ENCODE results near the gene HCN1.

HCN1 gene

DNA sequence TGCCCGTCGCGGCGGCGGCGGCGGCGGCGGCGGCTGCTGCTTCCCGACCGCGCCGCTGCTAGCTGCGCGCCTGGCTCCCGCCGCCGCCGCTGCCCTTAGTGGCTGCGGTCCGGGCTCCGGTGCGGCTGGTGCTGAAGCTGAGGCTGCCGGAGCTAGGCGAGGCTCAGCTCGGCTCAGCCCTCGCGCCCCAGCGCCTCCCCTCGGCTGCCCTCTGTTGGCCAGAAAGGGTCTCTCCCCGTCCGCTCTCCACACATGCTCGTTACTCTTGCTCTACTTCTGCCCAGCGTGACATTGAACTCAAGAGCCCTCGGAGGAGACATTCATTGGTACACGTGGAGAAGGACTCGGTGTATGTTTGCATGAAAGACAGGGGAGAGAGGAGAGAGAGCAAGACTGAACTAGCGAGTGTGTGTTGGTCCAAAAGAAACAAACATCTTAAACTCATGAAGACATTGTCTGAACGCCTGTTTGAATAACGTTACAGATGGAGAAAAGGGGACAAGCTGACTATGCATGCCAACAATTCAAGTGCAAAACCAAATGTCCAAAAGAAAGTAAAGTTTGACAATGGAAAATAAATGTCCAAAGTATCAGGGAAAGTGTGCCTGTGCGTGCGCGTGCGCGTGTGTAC lies at the start of gene HCN1:
HCN1 (minus strand) TSS at position 175 of the 631 bp plus-strand sequence.
- peak; percentile 47 for DNase-seq

DNA sequence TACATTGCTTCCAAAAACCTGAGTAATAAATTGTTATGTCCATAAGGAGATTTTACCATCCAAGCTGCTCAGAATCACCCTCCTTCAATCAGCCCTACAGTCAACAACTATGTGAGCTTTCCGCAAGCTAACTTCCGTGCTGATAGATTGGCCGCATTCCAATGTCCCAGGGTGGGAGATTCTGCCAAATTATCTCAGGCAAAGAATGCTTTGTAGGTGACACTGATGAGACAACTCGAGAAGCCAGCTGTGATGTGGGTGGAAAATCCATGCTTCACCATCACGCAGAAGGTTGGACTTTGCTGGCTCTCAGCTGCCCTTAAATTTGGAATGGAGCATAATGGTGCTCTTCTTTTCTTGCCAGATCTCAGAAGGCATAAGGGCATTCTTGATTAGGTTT lies 44.9 kb upstream of the HCN1 start:
- no peak for DNase-seq

DNA sequence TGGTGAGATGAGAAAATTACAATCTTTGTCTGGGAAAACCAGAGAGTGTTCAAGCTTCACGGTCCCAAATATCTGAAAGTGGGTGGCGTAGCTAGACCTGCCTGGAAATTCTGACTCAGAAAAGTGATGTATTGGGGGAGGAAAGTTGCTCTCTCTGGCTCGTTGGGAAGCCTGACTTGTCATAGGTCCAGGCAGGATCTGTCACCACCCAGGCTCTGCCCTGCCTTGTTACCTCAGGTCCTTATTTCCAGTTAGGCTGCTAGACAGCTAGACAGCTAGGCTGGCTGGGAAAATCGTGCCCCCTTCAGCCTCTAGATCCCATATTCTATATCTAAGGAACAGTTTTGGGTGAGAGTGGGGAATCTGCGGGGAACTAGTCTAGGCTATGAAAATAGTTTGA lies 41.0 kb upstream of the HCN1 start:
- DNase-seq, result no peak

DNA sequence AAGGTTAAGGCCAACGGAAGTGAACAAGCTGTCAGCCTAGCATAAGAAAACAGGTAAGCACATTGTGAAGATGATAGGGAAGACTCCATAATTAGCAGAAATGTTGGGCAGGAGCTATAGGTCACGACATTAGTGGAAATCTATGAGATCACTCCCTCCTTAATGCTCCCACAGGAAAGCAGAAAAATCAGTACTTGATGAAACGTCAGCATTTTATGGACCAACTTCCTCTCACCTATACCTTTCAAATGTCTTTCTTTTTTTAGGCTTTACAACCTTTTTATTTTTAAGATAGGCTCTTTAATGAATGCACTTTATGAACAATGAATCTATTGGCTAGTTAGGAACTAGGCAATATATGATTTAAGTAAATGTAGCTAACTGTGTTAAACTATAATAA lies 29.4 kb upstream of the HCN1 start:
- no peak for DNase-seq

DNA sequence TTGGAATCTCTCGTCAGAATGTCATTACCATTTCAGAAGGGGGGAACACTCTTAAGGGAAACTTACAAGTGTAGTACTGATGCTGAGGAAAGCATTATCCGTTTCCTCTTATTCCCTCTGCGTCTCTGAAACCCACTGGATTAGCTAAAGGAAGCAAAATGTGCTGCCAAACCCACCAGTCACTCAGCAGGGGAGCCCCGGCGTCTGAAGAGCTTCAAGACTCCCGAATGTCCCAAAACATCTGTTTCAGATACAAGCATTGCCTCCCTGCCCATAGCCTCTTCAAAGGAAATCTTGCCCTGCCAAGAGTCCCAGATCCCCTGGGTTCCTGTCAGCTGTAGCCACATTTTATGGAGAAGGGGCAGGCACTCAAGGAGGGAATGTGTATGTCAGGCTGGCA lies 1.0 kb upstream of the HCN1 start:
- no peak for DNase-seq

DNA sequence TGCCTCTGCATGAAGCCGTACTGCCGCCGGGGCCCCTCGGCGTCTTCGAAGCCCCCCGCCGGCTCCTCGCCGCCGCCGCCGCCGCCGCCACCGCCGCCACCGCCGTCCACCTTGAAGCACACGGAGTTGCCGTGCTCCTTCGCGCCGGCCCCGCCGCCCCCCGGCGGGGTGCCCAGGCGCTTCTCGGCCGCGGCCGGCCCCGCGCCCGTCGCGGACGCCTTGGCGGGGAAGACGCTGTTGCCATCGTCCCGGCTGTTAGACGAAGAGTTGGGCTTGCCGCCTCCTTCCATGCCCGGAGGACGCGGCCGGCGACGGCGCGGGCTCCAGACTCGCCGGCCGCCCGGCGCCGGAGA lies 400 bp downstream of the HCN1 start:
- no peak for DNase-seq

DNA sequence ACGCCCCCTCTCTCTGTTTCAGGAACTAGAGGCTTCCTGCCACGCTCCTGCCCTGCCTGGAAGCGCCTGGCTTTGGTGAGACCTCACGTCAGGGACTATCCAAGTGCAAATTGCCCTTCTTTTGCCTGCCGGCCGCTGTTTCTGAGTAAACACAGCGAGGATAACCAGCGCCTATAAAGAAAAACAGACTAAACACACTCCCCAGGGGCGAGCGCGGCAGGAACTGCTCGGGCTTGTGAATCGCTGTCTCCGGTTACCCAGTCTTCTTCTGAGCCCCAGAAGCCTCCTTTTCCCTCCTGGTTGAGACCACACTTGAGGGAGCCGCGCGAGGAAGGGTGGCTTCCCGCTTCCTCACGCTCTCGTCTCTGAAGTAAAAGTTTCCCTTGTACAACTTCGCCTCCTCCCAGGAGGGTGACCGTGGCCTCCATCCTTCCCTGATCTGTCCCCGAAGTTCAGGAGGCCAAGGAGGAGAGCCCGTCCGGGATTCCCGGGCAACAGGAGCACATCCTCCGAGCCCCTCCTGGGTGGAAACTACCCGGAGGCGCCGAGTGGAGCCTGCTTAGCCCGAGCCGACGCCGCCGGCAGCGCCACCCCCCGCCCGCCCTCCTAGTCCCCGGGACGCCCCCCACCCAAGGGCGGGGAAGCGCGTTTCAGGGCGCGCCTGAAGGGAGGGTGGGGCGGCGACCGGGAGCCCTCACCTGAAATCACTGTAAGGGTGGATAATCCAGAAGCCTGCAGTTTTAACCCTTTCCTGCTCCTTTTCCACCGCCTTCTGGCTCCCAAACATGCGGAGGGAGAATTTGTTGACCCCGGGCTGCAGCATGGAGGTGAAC lies 993 bp downstream of the HCN1 start:
- DNase-seq, result no peak

DNA sequence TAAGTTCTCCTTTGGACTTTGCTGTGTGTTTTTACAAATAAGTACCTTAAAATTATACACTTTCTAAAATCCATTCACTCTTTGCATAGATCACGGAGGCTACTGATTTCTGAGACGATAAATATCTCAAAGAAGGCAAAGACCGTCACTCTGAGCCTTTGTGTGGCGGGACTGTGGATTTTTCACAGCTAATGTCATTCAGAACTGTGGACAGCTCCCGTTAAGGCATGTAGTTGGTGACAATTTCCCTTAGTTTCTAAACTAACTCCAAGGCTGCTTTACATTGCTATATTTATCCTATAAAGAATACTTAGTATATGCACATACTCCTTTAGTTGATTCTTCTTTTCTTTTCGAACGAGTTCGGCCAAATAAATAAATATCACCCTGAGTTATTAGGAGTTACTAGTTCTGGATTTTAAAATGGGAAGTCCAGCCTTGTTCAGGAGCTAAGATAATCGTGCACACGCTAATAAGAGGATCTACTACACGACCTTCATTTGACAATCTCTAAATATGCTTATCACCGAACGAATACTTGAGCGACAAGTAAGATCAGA lies 1.8 kb downstream of the HCN1 start:
- no peak for DNase-seq

DNA sequence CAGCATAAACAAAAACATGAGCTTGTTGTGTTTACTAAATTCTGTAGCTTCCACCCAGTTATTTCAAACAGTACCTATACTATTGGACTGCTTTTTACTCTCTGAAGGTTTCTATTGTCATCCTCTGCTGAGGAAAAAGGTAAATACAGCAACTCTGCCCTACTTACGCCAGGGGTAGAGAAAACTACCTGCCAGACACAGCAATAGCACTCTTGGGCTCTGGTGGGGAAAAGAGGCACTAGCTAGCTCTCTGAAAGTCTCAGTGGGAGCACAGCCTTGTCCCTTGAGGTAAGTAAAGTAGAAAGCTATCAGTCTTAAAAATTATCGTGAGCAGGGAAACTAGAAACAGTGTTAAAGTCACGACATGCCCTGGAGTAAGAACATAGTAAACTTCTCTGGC lies 3.7 kb downstream of the HCN1 start:
- DNase-seq, result no peak

DNA sequence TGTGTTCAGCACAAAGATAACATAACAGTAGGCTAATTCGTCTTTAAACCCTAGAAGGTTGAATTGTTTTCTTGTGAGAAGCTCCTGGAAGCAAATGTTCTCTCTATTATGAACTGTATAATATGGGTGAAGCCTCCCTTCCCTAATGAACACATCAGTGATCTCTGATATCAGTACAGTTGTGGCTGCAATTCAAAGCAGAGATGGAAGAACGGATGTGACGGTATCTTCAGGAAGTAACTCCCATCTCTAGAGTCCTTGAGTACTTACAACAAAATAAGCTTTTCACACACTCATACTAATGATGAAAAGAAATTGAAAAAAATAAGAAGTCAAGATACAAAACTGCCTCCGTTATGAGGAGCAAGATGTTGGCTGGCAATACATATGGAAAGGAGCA lies 4.5 kb downstream of the HCN1 start:
- no peak for DNase-seq

DNA sequence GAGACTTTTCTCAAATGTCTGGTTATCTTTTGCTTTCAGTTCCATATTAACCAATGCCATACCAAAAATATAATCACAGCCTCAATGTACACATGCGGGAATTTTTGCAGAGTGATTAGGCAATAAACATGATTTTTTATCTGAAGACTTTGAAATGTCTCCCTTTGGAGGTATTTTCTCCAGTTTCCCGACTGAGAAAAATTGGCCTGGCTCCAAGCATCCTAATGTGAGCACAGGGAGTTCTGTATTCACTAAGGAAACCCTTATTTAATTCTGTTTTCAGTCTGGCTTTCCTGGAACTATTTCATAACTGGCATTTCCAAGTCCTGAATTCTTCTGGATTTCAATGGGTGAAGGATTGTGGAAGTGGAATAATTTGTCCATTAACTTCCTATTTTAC lies 8.5 kb downstream of the HCN1 start:
- no peak for DNase-seq

DNA sequence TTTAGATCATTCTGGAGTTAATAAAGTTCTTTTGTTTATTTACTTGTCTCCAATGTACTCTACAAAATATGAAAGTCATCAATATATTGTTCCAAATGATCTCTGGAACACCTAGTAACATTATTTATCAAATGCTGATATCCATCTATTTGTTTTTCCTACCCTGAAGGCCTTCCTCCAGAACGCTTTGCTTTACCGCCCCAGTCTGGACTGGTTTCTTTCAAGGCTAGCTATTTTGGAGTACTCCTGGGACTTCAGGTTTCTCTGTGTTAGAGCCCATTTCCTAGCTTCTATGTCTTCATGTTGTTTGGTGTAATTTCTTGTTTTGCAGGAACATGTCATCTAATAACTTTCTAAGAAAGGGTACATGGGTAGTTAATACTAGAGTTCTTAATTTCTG lies 9.6 kb downstream of the HCN1 start:
- no peak for DNase-seq

DNA sequence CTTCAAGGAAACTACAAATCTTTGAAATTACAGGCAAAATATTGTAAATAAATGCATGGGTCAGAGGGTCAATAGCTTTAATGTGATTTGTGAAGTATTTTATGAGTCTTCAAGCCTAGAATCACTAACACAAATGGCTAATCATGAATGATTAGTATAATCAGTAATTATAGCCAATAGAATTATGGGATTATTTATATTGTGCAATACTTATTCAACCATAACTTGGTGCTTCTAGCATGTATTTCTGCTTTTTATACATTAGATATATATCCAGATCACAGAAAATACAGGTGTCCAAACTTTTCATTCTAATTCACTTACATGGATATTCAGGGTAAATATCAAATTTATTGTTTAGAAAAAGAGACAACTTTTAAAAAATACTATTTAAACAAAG lies 12.1 kb downstream of the HCN1 start:
- DNase-seq, result no peak

DNA sequence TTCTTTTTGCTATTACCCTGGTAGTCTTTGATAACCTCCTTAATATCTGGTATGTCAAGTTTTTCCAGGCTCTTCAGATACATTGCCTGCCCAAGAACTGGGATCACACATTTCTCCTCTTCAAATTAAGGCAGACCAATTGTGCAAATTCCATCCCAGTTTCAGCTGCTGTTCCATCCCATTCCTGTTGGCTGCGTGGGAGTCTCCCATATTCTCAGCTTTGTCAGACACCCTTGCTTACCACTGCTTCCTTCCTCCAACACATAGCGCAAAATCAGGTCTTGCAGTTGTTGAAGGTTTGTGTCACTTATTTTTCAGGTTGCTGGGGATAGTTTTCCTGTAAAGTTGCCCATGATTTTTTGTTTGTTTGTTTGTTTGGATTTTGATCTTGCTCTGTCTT lies 15.2 kb downstream of the HCN1 start:
- no peak for DNase-seq

DNA sequence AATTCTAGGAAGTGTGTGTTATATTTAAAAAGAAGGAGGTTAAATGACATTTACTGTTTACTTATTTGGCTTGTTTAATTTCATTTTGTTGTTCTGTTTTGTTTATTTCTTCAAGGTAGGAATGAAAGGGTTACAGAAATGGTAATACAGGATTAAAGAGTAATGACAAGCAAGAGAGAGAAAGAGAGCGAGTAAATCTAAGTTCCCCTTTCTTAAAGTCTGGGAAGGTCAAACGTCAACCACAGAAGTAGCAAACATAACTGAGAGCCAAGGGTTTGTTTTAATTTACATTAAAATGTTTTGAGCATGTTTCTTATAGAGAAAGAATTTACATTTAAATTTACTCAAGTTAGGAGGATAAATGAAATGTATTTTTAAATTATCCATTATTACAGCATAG lies 18.7 kb downstream of the HCN1 start:
- DNase-seq, result no peak

DNA sequence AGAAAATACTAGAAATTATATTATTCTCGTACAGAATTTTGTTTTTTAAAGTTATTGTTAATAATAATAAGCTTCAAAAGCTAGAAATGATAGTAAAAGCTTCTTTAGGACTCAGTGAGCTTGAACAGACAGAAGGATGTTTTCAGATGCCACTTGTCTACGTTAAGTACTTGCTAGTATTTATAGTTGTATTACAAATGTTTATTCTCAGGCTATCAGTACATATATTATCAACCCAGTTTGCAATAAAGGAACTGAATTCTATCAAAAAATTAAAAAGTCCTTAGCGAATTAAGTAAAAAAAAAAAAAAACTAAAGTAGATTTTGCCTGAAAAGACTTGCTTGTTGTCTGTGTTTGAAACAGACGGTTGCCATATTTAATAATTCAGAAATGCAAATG lies 23.9 kb downstream of the HCN1 start:
- DNase-seq, result no peak

DNA sequence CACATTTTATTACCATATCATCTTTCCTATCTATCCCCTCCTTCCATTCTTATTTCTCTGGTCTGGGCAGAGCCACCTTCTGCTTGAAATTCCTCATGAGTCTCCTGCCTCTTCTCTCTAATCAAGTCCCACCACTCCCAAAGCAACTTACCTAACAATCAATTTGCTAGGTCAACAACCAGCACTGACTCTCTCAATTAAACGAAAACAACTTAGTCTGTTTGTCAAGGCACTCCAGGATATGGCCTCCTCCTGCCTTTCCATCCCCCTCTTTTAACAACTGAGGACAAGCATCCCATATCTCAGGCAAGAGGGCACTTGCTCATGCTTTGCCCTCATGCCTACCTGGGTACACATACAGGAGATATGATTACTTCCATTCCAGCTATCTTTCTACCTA lies 47.4 kb downstream of the HCN1 start:
- no peak for DNase-seq

DNA sequence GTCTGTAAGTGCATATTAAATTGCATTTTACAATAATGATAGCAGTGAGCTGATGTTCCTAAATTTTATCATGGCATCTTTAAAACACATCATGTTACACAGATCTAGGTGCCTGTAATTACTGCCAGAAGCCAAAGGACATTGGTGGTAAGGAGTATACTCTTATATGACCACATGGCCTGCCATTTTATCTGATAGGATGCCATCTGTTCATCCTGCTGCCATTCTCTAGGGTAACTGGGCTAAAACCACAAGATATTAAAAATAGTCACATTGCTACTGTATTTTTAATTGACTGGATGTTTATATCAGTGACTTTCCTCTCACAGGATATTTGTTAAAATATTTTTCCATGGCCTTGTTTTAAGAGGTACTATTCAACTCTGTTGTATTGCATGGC lies 53.1 kb downstream of the HCN1 start:
- DNase-seq, result no peak

DNA sequence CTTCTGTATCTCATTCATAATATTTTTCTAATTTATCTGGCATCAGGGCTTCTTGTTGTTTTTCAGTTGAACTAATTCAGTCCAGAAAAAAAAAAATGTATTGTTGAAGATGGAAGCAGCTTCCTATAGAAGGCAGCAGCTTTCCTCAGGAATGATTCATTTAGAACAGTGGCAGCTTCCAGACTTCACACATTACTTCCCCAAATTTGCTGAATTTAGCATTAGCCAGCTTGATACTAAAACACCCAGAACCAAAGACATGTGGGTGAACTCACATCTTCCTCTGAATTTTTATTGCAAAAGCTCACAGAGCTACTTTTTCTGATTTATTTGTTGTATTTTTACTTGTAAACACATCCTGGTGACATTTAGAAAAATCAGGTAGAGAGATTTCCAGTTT lies 53.8 kb downstream of the HCN1 start:
- DNase-seq, result no peak

DNA sequence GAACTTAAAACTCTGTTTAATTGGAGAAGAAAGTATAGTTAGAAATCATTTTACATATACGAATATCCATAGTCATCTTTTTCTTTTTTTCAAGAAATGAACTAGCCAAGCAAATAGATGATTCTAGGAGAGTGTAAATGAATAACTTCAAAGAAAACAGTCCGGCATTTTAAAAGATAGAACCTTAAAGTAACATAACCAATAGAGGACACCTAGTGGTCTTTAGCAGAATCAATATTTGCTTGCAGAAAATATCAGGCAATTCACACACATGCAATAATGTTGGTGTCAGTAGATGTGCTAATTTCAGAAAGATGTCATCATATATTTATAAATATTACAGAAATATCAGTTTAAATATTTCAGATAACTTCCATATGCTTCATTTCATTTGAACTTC lies 57.1 kb downstream of the HCN1 start:
- DNase-seq, result no peak

DNA sequence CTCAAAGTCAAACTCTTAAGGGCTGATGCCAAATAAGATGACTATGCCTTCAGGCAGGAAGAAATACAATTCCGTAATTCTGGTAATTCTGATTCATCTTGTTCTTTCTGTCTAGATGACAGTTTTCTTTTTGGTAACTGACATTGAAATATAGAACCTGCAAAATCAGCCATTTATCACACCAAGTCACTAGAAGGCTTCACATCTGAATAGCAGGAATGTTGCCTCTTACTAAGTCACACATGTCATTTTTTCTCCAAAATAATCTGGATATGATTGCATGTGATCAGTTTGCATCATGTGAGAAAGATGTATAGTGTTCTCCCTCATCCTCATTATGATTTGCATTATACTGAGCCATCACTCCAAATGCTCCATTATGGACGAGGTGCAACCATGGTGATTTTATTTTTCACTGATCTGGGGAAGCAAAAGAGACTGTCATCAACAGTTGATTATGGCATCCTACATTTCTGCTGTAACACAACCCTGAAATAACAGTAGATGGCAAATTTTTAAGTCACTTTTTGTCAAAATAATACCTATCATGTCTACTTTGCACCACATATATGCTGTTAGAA lies 69.0 kb downstream of the HCN1 start:
- DNase-seq, result no peak

DNA sequence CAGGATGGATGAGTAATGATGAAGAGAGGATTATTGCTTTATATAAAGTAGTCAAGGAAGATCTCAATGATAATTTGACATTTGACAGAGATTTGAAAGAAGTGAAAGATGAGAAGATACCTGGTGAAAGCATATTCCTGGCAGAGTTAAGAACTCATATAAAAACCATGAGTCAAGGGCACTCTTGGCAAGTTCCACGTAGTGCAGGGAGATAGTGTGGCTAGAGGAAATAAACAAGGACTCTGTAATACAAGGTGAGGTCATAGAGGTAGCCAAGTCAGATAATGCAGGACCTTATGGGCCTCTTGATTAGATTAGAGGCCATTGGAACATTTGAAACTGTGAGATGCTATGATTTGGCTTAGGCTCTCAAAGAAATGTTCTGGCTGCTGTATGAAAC lies 72.3 kb downstream of the HCN1 start:
- DNase-seq, result no peak

DNA sequence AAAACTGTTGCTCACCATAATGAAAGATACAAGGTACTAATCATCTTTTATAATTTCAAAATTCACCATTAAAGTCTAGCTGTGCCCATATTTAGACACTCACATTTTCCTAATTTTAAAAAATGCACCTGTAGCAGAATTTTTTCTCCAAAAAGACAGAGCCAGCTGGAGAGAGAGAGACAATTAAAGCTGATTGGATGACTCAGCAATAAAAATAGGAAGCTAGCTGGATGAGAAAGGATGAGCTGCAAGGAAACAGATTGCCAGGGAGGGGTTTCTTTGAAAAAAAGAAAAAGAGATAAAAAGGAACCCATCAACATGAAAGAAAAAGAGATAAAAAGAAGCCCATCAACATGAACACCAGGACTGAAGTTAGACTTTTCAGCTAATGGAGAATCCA lies 73.8 kb downstream of the HCN1 start:
- no peak for DNase-seq

DNA sequence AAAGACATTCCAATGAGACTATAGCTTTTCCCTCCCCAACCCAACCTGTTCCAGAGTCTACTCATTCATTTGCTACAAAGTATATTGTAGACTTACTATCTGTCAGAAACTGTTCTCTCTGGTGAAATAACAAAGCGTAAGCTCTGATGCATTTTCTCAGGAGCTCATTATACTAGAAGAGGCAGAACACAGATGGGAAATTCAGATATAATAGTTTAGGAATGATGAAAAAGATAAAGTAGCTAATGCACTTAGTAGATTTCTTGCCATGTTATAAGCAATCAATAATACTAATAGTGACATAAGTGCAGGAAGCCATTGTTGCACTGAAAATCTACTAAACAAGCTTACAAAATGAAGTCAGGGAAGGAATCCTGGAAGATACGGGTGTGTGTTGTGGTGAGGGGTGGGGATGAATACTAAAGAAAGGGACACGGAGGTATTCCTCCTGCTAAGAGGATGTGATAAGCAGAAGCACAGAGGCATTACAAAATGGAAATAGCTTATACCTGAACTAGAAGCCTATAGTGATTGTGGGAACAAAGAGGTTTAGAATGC lies 78.2 kb downstream of the HCN1 start:
- no peak for DNase-seq

Data from GDM1 (cell line).